ENCODE data around the gene CACNA1D. TPM values are rescaled to one million over a fixed set of nuclear protein-coding genes. Genes with fewer than 3 reads are reported as not detected.

CACNA1D gene
- total and polyA plus RNA-seq, 9 of the 15 experiments (the other 6 are each of a cell fraction or from before 2014, with no cell fraction given): 0.29 TPM; not detected in 8

- intact Hi-C loops (cut with micrococcal nuclease): no loop called here
- 0% methylated on average over 2 of the region's 2 CpGs for WGBS (ENCODE audit: insufficient coverage, low coverage, missing lambda C conversion rate)
- Histone ChIP-seq H3K27ac (ENCODE audit: extremely low read depth, low read depth, low read length) (no peak overlapping the region), H3K4me1 (replicated peaks in 1 of 2; ENCODE audit: control insufficient read depth in 2 of 2, insufficient read depth in 2 of 2, low read length in 2 of 2) (no peaks in the 10 kb centered on the region), H3K9ac (ENCODE audit: insufficient read depth in 1 of 2, low read depth in 2 of 2, low read length in 2 of 2) (no peak overlapping the region), H3K9me3 (replicated peaks; ENCODE audit: control insufficient read depth, insufficient read depth, low read depth, low read length) (no peaks in the 10 kb centered on the region), H4K20me1 (replicated peaks; ENCODE audit: control insufficient read depth, insufficient read depth, low read length) (no peaks in the 10 kb centered on the region), H3K27me3 (ENCODE audit: control insufficient read depth in 2 of 2, insufficient read depth in 2 of 2, low read length in 2 of 2) (peaks cover 0 to 4% of the 10 kb centered on the region in 2 experiments; a peak in 2 of 5 replicates), H3K9me1 (ENCODE audit: control insufficient read depth, insufficient read depth, low read length) (no peaks in the 10 kb centered on the region), H3K36me3 (ENCODE audit: control insufficient read depth, insufficient read depth, low read length) (no peaks in the 10 kb centered on the region), H3K4me2 (ENCODE audit: insufficient read depth, low read length) (no peak overlapping the region), H3K79me2 (ENCODE audit: control insufficient read depth, insufficient read depth, low read length) (no peaks in the 10 kb centered on the region), H2AFZ (ENCODE audit: low read depth, low read length) (no peak overlapping the region), H3K4me3 (no peak overlapping the region)
- ChIA-PET POLR2A (no interaction called here), CTCF (ENCODE audit: low intra/inter-chr PET ratio) (no interaction called here)
- no TSS peak for BruUV-seq (replicated peaks)
- DNase-seq (ENCODE audit: extremely low read depth in 1 of 4, low spot score in 3 of 4): no peak
- no peak for FAIRE-seq
- no peak for ATAC-seq
- in situ Hi-C loops (cut with MboI): no loop called here
- TF ChIP-seq HDAC8 (tag; IDR thresholded peaks at IDR 0.05) (no peak), GATAD2B (IDR thresholded peaks at IDR 0.05; ENCODE audit: borderline replicate concordance) (no peak), XRCC5 (IDR thresholded peaks at IDR 0.05; ENCODE audit: low read depth, low read length) (no peak), ZNF232 (CRISPR knock-in tag; IDR thresholded peaks at IDR 0.05) (no peak), RAD21 (CRISPR knock-in tag; conservative IDR thresholded peaks at IDR 0.05 in 1 of 2, IDR thresholded peaks at IDR 0.05 in 1 of 2) (no peak), NFXL1 (CRISPR knock-in tag; IDR thresholded peaks at IDR 0.05) (no peak), KDM5B (IDR thresholded peaks at IDR 0.05; ENCODE audit: insufficient replicate concordance, low read depth, low read length) (no peak), TEAD2 (tag; IDR thresholded peaks at IDR 0.05) (no peak), POU5F1 (IDR thresholded peaks at IDR 0.05; ENCODE audit: borderline replicate concordance, low read depth, low read length, partially characterized antibody) (no peak), ZNF655 (CRISPR knock-in tag; IDR thresholded peaks at IDR 0.05) (no peak), RBM14 (IDR thresholded peaks at IDR 0.05; ENCODE audit: borderline replicate concordance, insufficient read depth, low read depth, low read length) (no peak)
- TF ChIP-seq, protein P1, sequence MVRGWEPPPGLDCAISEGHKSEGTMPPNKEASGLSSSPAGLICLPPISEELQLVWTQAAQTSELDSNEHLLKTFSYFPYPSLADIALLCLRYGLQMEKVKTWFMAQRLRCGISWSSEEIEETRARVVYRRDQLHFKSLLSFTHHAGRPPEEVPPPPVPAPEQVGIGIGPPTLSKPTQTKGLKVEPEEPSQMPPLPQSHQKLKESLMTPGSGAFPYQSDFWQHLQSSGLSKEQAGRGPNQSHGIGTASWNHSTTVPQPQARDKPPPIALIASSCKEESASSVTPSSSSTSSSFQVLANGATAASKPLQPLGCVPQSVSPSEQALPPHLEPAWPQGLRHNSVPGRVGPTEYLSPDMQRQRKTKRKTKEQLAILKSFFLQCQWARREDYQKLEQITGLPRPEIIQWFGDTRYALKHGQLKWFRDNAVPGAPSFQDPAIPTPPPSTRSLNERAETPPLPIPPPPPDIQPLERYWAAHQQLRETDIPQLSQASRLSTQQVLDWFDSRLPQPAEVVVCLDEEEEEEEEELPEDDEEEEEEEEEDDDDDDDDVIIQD (CRISPR knock-in tag; IDR thresholded peaks at IDR 0.05): no peak
- TF ChIP-seq, protein P2, sequence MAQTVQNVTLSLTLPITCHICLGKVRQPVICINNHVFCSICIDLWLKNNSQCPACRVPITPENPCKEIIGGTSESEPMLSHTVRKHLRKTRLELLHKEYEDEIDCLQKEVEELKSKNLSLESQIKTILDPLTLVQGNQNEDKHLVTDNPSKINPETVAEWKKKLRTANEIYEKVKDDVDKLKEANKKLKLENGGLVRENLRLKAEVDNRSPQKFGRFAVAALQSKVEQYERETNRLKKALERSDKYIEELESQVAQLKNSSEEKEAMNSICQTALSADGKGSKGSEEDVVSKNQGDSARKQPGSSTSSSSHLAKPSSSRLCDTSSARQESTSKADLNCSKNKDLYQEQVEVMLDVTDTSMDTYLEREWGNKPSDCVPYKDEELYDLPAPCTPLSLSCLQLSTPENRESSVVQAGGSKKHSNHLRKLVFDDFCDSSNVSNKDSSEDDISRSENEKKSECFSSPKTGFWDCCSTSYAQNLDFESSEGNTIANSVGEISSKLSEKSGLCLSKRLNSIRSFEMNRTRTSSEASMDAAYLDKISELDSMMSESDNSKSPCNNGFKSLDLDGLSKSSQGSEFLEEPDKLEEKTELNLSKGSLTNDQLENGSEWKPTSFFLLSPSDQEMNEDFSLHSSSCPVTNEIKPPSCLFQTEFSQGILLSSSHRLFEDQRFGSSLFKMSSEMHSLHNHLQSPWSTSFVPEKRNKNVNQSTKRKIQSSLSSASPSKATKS (CRISPR knock-in tag; IDR thresholded peaks at IDR 0.05): no peak
- TF ChIP-seq, protein P3, sequence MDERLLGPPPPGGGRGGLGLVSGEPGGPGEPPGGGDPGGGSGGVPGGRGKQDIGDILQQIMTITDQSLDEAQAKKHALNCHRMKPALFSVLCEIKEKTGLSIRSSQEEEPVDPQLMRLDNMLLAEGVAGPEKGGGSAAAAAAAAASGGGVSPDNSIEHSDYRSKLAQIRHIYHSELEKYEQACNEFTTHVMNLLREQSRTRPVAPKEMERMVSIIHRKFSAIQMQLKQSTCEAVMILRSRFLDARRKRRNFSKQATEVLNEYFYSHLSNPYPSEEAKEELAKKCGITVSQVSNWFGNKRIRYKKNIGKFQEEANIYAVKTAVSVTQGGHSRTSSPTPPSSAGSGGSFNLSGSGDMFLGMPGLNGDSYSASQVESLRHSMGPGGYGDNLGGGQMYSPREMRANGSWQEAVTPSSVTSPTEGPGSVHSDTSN (CRISPR knock-in tag; IDR thresholded peaks at IDR 0.05; ENCODE audit: low read depth): no peak
- TF ChIP-seq, protein P3 (tag; conservative IDR thresholded peaks at IDR 0.05; ENCODE audit: low read depth): no peak
Observed at GRCh38 chr3:53583161-53583690, 88.8 kb downstream of the CACNA1D start.

Data from K562 (cell line).